ENCODE measurements around the gene SORL1-AS1.
"Not testable (repeated sequence)": the region's sequence is repeated elsewhere in the genome, so short reads cannot be mapped to it uniquely, and the experiment has no call there.

The SORL1-AS1 gene

GRCh38 chr11:121452609-121453150, at the start of gene SORL1-AS1:
TSS of gene SORL1-AS1 (minus strand) at chr11:121452967.
- peak in 7 of 51 donors; percentile 19 to 69 (median 64) for DNase-seq

- no peak for DNase-seq
Measured at GRCh38 chr11:121500717-121501116, 48.0 kb upstream of the SORL1-AS1 start.

GRCh38 chr11:121500275-121500674, 47.5 kb upstream of the SORL1-AS1 start:
- no peak for DNase-seq

- no peak for DNase-seq
Measured at GRCh38 chr11:121499405-121499804, 46.6 kb upstream of the SORL1-AS1 start.

GRCh38 chr11:121497176-121497998, 44.6 kb upstream of the SORL1-AS1 start:
- DNase-seq: no peak

GRCh38 chr11:121494355-121495099, 41.8 kb upstream of the SORL1-AS1 start:
- peak in 2 of 51 donors; percentile 8 to 27 for DNase-seq

GRCh38 chr11:121489823-121490222, 37.1 kb upstream of the SORL1-AS1 start:
- no peak for DNase-seq

- no peak for DNase-seq
Measured at GRCh38 chr11:121488641-121489040, 35.9 kb upstream of the SORL1-AS1 start.

GRCh38 chr11:121488170-121488569, 35.4 kb upstream of the SORL1-AS1 start:
- peak in 6 of 51 donors; percentile 18 to 39 (median 24) for DNase-seq

- DNase-seq: no peak
Measured at GRCh38 chr11:121487191-121487590, 34.4 kb upstream of the SORL1-AS1 start.

GRCh38 chr11:121486054-121486453, 33.3 kb upstream of the SORL1-AS1 start:
- DNase-seq: no peak

GRCh38 chr11:121485216-121485615, 32.4 kb upstream of the SORL1-AS1 start:
- no peak for DNase-seq

- no peak for DNase-seq
Measured at GRCh38 chr11:121483805-121484480, 31.2 kb upstream of the SORL1-AS1 start.

GRCh38 chr11:121482231-121483129, 29.7 kb upstream of the SORL1-AS1 start:
- peak in 5 of 51 donors; percentile 9 to 45 (median 22) for DNase-seq

GRCh38 chr11:121481484-121482230, 28.9 kb upstream of the SORL1-AS1 start:
- DNase-seq: not testable (repeated sequence)

- no peak for DNase-seq
Measured at GRCh38 chr11:121479698-121480238, 27.0 kb upstream of the SORL1-AS1 start.

- no peak for DNase-seq
Measured at GRCh38 chr11:121478895-121479697, 26.3 kb upstream of the SORL1-AS1 start.

GRCh38 chr11:121478226-121478894, 25.6 kb upstream of the SORL1-AS1 start:
- DNase-seq: no peak

Measured in hypothalamus (tissue), 51 donors.